K562 (cell line): ENCODE data around the gene ACAD8. TPM values are rescaled to one million over a fixed set of nuclear protein-coding genes. Genes with fewer than 3 reads are reported as not detected.

Source experiments
- BACH1 ChIP-seq: fragments of 200-800 bp; sonication (Bioruptor generic); IDR thresholded peaks from 2 replicates; pipeline ENCODE4 v1.6.1; 2016; ENCODE audit warnings: missing genetic modification characterization, missing compliant biosample characterization
- BRF1 ChIP-seq: IDR thresholded peaks from 3 replicates; pipeline ENCODE4 v1.6.1; 2011; ENCODE audit warnings: borderline replicate concordance, mild to moderate bottlenecking; ENCODE audit not compliant: insufficient read length; ENCODE audit errors: extremely low read depth
- E2F3 ChIP-seq: fragments of 250-450 bp; sonication (Bioruptor Pico); IDR thresholded peaks from 2 replicates; pipeline ENCODE4 v1.4.0; 2020; ENCODE audit warnings: mild to moderate bottlenecking
- ETV5 ChIP-seq: sonication (generic); formaldehyde crosslinking; IDR thresholded peaks from 2 replicates; pipeline ENCODE4 v1.4.0; 2020; ENCODE audit warnings: low read depth, mild to moderate bottlenecking, missing genetic modification reagents
- HDAC1 ChIP-seq, 2 experiments: fragments of 450-650 bp; IDR thresholded peaks; 2 replicates each; pipeline ENCODE4 v1.6.1; 2016 to 2017; ENCODE audit warnings: inconsistent platforms in 1 of 2, mild to moderate bottlenecking in 1 of 2, moderate library complexity in 1 of 2
- KAT7 ChIP-seq: sonication (generic); formaldehyde crosslinking; IDR thresholded peaks from 2 replicates; pipeline ENCODE4 v1.8.0; 2022; ENCODE audit warnings: missing genetic modification reagents, mild to moderate bottlenecking, borderline replicate concordance
- MCM5 ChIP-seq: fragments of 450-650 bp; IDR thresholded peaks from 2 replicates; pipeline ENCODE4 v1.6.1; 2016; ENCODE audit warnings: low read depth
- MNT ChIP-seq, 2 experiments: fragments of 450-650 bp; conservative IDR thresholded peaks; 2 replicates each; pipeline ENCODE4 v1.6.1; 2017; ENCODE audit warnings: mild to moderate bottlenecking in 2 of 2, moderate library complexity in 2 of 2
- MYC ChIP-seq, 2 experiments: fragments of 250-450 bp in 1 of 2; sonication (Bioruptor Pico) in 1 of 2; IDR thresholded peaks; 2 replicates each; pipeline versions ENCODE4 v1.5.1 to v1.6.1; 2012 to 2021; ENCODE audit warnings: low read depth in 2 of 2, borderline replicate concordance in 1 of 2, improper control_type of control experiment in 1 of 2, low read length in 1 of 2, mild to moderate bottlenecking in 1 of 2, moderate library complexity in 1 of 2
- NEUROD1 ChIP-seq: fragments of 150-350 bp; IDR thresholded peaks from 2 replicates; pipeline ENCODE4 v1.6.1; 2014; ENCODE audit warnings: borderline replicate concordance, low read length, low read depth; ENCODE audit not compliant: partially characterized antibody
- NFRKB ChIP-seq: fragments of 450-650 bp; IDR thresholded peaks from 2 replicates; pipeline ENCODE4 v1.6.1; 2016; ENCODE audit warnings: low read depth
- NFYB ChIP-seq: IDR thresholded peaks from 2 replicates; pipeline ENCODE4 v1.6.1; 2011; ENCODE audit warnings: mild to moderate bottlenecking, moderate library complexity; ENCODE audit not compliant: insufficient read length; ENCODE audit errors: extremely low read depth
- NRF1 ChIP-seq, 2 experiments: fragments of 450-650 bp; IDR thresholded peaks in 1 of 2; conservative IDR thresholded peaks in 1 of 2; 2 replicates each; pipeline ENCODE4 v1.6.1; 2014; ENCODE audit warnings: mild to moderate bottlenecking in 2 of 2
- POLR2AphosphoS5 ChIP-seq: IDR thresholded peaks from 2 replicates; pipeline ENCODE4 v1.6.1; 2011; ENCODE audit warnings: mild to moderate bottlenecking, low read depth, low read length, moderate library complexity; ENCODE audit not compliant: control insufficient read depth, insufficient read depth
- RBBP5 ChIP-seq: fragments of 200-600 bp; sonication (generic); IDR thresholded peaks from 2 replicates; pipeline ENCODE4 v1.6.1; 2012; ENCODE audit warnings: borderline replicate concordance, mild to moderate bottlenecking, low read length, control low read depth, inconsistent platforms; ENCODE audit not compliant: insufficient read depth, poor library complexity, severe bottlenecking
- SAFB2 ChIP-seq: fragments of 200-400 bp; formaldehyde crosslinking; IDR thresholded peaks from 2 replicates; pipeline ENCODE4 v1.6.1; 2018; ENCODE audit warnings: borderline replicate concordance, low read length, low read depth, moderate library complexity; ENCODE audit not compliant: severe bottlenecking
- TOE1 ChIP-seq, 2 experiments: fragments of 450-650 bp in 1 of 2; sonication (generic) in 1 of 2; formaldehyde crosslinking in 1 of 2; IDR thresholded peaks; 2 replicates each; pipeline versions ENCODE4 v1.7.1 to v1.8.0; 2016 to 2022; ENCODE audit warnings: borderline replicate concordance in 2 of 2, mild to moderate bottlenecking in 2 of 2, antibody characterized with exemption in 1 of 2, inconsistent platforms in 1 of 2, low read depth in 1 of 2, missing genetic modification reagents in 1 of 2, moderate library complexity in 1 of 2
- ZMIZ1 ChIP-seq, 2 experiments: fragments of 150-350 bp in 1 of 2; IDR thresholded peaks; 2 replicates each; pipeline ENCODE4 v1.6.1; 2012 to 2016; ENCODE audit warnings: low read depth in 2 of 2, low read length in 2 of 2, mild to moderate bottlenecking in 1 of 2, moderate library complexity in 1 of 2
- ZNF41 ChIP-seq: fragments of 250-450 bp; sonication (Bioruptor Pico); conservative IDR thresholded peaks from 2 replicates; pipeline ENCODE4 v1.4.0; 2020; ENCODE audit warnings: mild to moderate bottlenecking
- ZNF583 ChIP-seq: fragments of 250-450 bp; sonication (Bioruptor Pico); IDR thresholded peaks from 2 replicates; pipeline ENCODE4 v1.4.0; 2020
- polyA plus RNA-seq, 8 experiments: library from polyadenylated mRNA; depleted of rRNA in 4 of 8; stranded (reverse) in 5 of 8; unstranded in 3 of 8; fragments of >200 nt; fragmentation: Nextera tagmentation in 2 of 8; fragmentation: Illumina TruSeq in 1 of 8; extraction: Ambion mirVana in 2 of 8; extraction: Trizol in 1 of 8; gene quantifications; 2 replicates each; pipeline versions ENCODE4 v1.2.1 to v1.2.3, GENCODE V29; 2011 to 2014; ENCODE audit warnings: inconsistent platforms in 1 of 8, missing spikeins in 1 of 8
- total RNA-seq, 7 experiments: library from RNA; depleted of rRNA in 6 of 7; stranded (reverse); fragments of >200 nt in 6 of 7; fragmentation: Illumina TruSeq in 2 of 7; extraction: Trizol in 2 of 7; gene quantifications; 2 replicates each; pipeline versions ENCODE4 v1.2.1 to v1.2.3, GENCODE V29; 2011 to 2021; ENCODE audit warnings: low replicate concordance in 1 of 7

The ACAD8 gene
- total and polyA plus RNA-seq, 9 of the 15 experiments (the other 6 are each of a cell fraction or from before 2014, with no cell fraction given): 6.5 to 34.1 (median 20.1) TPM

GRCh38 chr11:134223836-134224709, 29.3 kb upstream of the ACAD8 start, which contains the start of the genes NCAPD3 and VPS26B (continued):
- no peak for TF ChIP-seq ZMIZ1 (IDR thresholded peaks at IDR 0.05; ENCODE audit: low read depth in 2 of 2, low read length in 2 of 2)
- peak; percentile 54; the same call in 1 of the 2 replicates for TF ChIP-seq ZNF41 (CRISPR knock-in tag)
- TF ChIP-seq RBBP5: peak; percentile 35
- TF ChIP-seq SAFB2: no peak
- TF ChIP-seq BRF1: no peak
- peak; percentile 76 for TF ChIP-seq E2F3 (CRISPR knock-in tag)
- TF ChIP-seq MYC (IDR thresholded peaks at IDR 0.05; ENCODE audit: low read depth, low read length): peak; percentile 87
- peak; percentile 92 for TF ChIP-seq MYC (CRISPR knock-in tag; IDR thresholded peaks at IDR 0.05; ENCODE audit: borderline replicate concordance, low read depth)
- peak; percentile 86 to 95 for TF ChIP-seq MNT (conservative IDR thresholded peaks at IDR 0.05)
- TF ChIP-seq KAT7 (CRISPR knock-in tag): no peak
- TF ChIP-seq MCM5: no peak
- peak; percentile 99 for TF ChIP-seq NRF1 (conservative IDR thresholded peaks at IDR 0.05 in 1 of 2, IDR thresholded peaks at IDR 0.05 in 1 of 2)
- TF ChIP-seq NFYB: peak; percentile 95
- TF ChIP-seq HDAC1 (IDR thresholded peaks at IDR 0.05): peak in 1 of 2 experiments; percentile 97; a peak in 2 of 4 replicates
- peak; percentile 60; the same call in 1 of the 2 replicates for TF ChIP-seq TOE1 (IDR thresholded peaks at IDR 0.05; ENCODE audit: borderline replicate concordance)
- TF ChIP-seq TOE1 (CRISPR knock-in tag; IDR thresholded peaks at IDR 0.05; ENCODE audit: borderline replicate concordance, low read depth): no peak
- TF ChIP-seq POLR2AphosphoS5: peak; percentile 89
- TF ChIP-seq NFRKB: peak; percentile 73; the same call in 1 of the 2 replicates
- no peak for TF ChIP-seq BACH1 (tag)
- TF ChIP-seq ZNF583: no peak
- no peak; the same call in 1 of the 2 replicates for TF ChIP-seq ETV5
- TF ChIP-seq NEUROD1: peak; percentile 84
